ENCODE data around the gene SSNA1. TPM values are rescaled to one million over a fixed set of nuclear protein-coding genes. Genes with fewer than 3 reads are reported as not detected.

The SSNA1 gene
- total and polyA plus RNA-seq, 2 experiments from 2014 or later = 64.5 to 110 TPM

DNA sequence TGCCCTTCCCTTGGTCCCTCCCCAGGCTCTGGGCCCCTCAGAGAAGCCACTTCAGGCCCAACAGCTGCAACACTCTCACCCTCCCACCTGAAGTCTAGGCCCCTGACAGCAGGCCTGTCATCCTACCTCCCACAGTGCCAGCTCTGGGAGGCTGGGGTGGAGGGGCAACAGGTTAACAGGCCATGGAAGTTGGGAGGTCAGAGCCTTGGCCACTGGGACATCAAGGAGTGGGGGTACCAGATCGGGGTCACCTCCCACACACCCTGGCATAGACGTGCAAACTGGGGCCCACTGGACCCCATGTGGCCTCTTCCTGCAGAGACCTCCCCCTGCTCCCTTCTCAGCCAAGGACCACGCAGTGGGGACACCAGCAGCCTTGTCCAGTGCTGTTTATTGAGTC, 2.8 kb downstream of the SSNA1 start:
- Histone ChIP-seq H3K4me1 (ENCODE audit: low read depth) (peaks cover 18% of the 10 kb centered on the region), H3K9me3 (ENCODE audit: low read depth) (no peaks in the 10 kb centered on the region), H3K36me3 (peaks cover 4% of the 10 kb centered on the region), H3K4me3 (no peak overlapping the region), H3K27me3 (no peaks in the 10 kb centered on the region), H3K27ac (no peak overlapping the region)
- DNase-seq (ENCODE audit: low read depth in 1 of 2, low spot score in 1 of 2) = no peak
- TF ChIP-seq, protein P1, sequence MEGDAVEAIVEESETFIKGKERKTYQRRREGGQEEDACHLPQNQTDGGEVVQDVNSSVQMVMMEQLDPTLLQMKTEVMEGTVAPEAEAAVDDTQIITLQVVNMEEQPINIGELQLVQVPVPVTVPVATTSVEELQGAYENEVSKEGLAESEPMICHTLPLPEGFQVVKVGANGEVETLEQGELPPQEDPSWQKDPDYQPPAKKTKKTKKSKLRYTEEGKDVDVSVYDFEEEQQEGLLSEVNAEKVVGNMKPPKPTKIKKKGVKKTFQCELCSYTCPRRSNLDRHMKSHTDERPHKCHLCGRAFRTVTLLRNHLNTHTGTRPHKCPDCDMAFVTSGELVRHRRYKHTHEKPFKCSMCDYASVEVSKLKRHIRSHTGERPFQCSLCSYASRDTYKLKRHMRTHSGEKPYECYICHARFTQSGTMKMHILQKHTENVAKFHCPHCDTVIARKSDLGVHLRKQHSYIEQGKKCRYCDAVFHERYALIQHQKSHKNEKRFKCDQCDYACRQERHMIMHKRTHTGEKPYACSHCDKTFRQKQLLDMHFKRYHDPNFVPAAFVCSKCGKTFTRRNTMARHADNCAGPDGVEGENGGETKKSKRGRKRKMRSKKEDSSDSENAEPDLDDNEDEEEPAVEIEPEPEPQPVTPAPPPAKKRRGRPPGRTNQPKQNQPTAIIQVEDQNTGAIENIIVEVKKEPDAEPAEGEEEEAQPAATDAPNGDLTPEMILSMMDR (IDR thresholded peaks at IDR 0.05; ENCODE audit: low read depth, low read length) = no peak

- Histone ChIP-seq H3K27ac (no peak overlapping the region), H3K36me3 (peaks cover 4% of the 10 kb centered on the region), H3K9me3 (ENCODE audit: low read depth) (no peaks in the 10 kb centered on the region), H3K27me3 (no peaks in the 10 kb centered on the region), H3K4me3 (no peak overlapping the region), H3K4me1 (ENCODE audit: low read depth) (peaks cover 17% of the 10 kb centered on the region)
- TF ChIP-seq, protein P1 (IDR thresholded peaks at IDR 0.05; ENCODE audit: low read depth, low read length) = no peak
- DNase-seq (ENCODE audit: low read depth in 1 of 2, low spot score in 1 of 2) = no peak
These were observed 3.4 kb downstream of the SSNA1 start for GRCh38 chr9:137191691-137192447.

DNA sequence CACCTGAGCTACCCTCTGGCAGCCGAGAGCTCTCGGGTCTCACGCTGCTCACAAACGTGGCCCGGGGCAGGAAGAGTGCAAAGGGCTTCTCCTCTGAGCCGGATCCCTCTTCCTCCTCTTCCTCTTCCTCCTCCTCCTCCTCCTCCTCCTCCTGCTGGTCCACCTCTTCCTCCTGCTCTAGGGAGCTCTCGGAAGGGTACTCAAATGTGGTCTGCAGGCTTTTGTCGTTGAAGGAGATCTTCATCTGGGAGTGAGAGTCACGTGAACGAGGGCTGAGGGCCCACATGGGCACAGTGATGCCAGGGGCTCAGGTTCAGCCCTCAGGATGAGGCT, 3.9 kb downstream of the SSNA1 start:
- no peak for DNase-seq (ENCODE audit: low read depth in 1 of 2, low spot score in 1 of 2)
- peaks cover 13% of the 10 kb centered on the region for H3K4me1 ChIP-seq (ENCODE audit: low read depth)
- no peaks in the 10 kb centered on the region for H3K9me3 ChIP-seq (ENCODE audit: low read depth)
- peaks cover 4% of the 10 kb centered on the region for H3K36me3 ChIP-seq
- TF ChIP-seq, protein P1 (IDR thresholded peaks at IDR 0.05; ENCODE audit: low read depth, low read length) = no peak
- no peaks in the 10 kb centered on the region for H3K27me3 ChIP-seq
- H3K4me3 ChIP-seq = no peak overlapping the region
- no peak overlapping the region for H3K27ac ChIP-seq

GRCh38 chr9:137192859-137193258, 4.4 kb downstream of the SSNA1 start:
- TF ChIP-seq, protein P1 (IDR thresholded peaks at IDR 0.05; ENCODE audit: low read depth, low read length) = no peak
- Histone ChIP-seq H3K27ac (no peak overlapping the region), H3K4me1 (ENCODE audit: low read depth) (peaks cover 14% of the 10 kb centered on the region), H3K36me3 (peaks cover 4% of the 10 kb centered on the region), H3K27me3 (no peaks in the 10 kb centered on the region), H3K4me3 (no peak overlapping the region), H3K9me3 (ENCODE audit: low read depth) (no peaks in the 10 kb centered on the region)
- no peak for DNase-seq (ENCODE audit: low read depth in 1 of 2, low spot score in 1 of 2)

GRCh38 chr9:137193771-137194170, 5.3 kb downstream of the SSNA1 start:
- Histone ChIP-seq H3K27me3 (no peaks in the 10 kb centered on the region), H3K9me3 (ENCODE audit: low read depth) (no peaks in the 10 kb centered on the region), H3K4me3 (no peak overlapping the region), H3K36me3 (peaks cover 4% of the 10 kb centered on the region), H3K4me1 (ENCODE audit: low read depth) (peaks cover 23% of the 10 kb centered on the region), H3K27ac (no peak overlapping the region)
- TF ChIP-seq, protein P1 (IDR thresholded peaks at IDR 0.05; ENCODE audit: low read depth, low read length) = no peak
- DNase-seq (ENCODE audit: low read depth in 1 of 2, low spot score in 1 of 2) = no peak
